Stimulated activated CD8-positive, alpha-beta memory T cell treated with anti-CD3 and anti-CD28 coated beads, Interleukin-15, amount 100 ng/mL, for 1 hour (primary cell): ENCODE measurements around the gene GNG3.
A peak's percentile ranks its signal among the peaks of the same experiment; 100 is the strongest.
"Not testable (repeated sequence)": the region's sequence is repeated elsewhere in the genome, so short reads cannot be mapped to it uniquely, and the experiment has no call there.

Experiments
- DNase-seq: peaks from one replicate; pipeline ENCODE4 v3.0.0-alpha.2; 2020; ENCODE audit warnings: low read depth

Gene GNG3

DNA sequence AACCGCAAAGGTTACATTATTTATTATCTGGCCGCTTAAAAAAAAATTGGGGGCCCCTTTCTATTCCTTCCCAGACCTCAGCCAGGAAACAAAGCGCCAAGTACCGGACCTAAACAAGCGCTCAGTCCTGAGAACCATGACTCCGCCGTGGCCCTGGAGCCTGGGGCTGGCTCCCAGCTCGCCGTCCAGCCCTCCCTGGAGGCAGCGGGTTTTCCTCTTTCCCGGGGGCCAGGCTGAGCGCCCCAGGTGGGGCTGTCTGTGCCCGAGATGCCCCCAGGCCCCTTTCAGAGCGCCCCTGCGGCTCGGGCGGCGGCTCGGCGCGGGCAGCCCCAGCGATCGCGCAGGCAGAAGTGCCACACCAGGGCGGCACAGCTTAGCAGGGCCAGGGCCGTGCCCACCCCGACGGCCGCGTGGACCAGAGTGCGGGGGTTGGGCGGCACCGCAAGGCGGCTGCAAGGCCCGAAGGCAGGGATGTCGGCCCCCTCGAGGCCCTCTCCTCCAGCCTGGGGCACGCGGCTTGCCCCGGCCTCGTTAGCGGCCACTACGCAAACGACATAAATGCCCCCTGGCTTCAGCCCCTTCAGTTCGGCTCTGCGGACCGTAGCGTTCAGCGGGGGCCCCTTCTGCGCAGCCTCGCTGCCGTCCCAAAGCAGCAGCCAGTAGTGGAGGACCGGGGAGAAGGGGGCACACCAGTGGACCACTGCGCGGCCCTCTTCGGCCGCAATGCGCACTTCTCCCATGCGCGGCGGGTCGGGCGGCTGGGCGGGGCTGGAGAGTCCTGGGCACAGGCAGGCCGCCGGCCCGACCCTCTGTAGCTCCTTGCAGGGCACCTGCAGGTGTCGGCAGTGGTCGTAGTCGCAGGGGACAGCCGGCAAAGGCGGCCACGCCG is 19.7 kb upstream of the GNG3 start:
- DNase-seq: no peak

DNA sequence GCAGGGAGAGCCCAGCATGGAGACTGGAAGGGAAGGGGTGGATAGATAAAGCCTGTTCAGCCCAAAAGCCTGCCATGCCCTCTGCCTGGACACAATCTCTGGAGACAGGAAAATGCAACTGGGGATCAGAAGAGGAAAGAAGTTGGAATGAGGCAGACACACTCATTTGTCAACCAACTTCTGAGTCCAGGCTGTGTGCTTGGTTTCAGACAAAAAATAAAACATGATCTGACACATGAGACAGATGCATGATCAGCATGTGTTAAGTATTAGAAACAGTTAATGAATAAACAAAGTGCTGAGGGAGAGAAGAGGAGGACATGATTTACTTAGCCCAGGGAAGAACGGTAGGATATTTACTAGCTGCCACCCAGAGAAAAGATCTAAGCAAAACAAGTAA is 19.0 kb upstream of the GNG3 start:
- DNase-seq: no peak

- DNase-seq: no peak
Observed at GRCh38 chr11:62689421-62690183, 17.9 kb upstream of the GNG3 start, which contains the start of gene LRRN4CL. LRRN4CL (minus strand) TSS chr11:62689530; CDS start chr11:62688508, 1,022 bp downstream.

DNA sequence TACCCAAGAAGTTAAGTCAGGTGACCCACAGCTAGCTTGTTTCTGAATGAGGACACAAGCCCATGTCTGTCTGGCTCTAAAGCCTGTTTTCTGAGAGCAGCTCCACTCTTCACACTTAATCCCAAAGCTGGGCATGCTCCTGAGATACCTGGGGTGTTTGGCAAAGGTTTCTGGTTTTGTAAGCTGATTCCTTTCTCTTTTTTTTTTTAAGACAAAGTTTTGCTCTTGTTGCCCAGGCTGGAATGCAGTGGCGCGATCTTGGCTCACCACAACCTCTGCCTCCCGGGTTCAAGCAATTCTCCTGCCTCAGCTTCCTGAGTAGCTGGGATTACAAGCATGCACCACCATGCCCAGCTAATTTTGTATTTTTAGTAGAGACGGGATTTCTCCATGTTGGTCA is 13.9 kb upstream of the GNG3 start:
- DNase-seq: not testable (repeated sequence)

DNA sequence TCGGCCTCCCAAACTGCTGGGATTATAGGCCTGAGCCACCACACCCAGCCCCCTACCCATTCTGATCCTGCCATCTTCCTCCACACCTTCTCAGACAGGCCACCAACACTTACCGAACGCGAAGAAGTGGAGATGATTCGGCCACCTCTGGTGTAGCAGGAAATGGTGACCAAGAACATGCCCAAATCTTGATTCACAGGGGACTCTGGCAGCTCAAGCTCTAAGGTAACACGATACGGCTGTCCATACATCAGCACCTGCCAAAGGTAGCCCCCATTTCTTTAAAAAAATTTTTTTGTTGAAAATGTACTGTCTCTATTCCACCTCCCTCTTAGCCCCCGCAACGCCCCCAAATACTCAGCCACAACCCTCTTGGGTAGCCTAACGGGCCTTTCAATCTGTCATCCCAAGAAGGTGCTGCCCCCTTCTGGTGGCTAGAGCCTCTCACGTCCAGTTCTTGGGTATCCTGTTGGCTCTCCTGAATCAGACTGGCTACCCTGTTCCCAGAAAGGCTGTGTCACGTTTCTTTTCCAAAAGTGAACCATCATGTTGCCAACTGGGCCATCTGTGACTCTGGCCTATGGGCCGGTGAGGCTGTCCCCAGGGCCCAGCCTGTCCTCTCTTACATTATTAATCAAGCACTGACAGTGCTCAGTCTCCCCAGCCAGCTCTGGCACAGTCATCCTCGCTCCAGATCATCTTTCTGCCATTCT is 12.9 kb upstream of the GNG3 start:
- peak; percentile 69 for DNase-seq

DNA sequence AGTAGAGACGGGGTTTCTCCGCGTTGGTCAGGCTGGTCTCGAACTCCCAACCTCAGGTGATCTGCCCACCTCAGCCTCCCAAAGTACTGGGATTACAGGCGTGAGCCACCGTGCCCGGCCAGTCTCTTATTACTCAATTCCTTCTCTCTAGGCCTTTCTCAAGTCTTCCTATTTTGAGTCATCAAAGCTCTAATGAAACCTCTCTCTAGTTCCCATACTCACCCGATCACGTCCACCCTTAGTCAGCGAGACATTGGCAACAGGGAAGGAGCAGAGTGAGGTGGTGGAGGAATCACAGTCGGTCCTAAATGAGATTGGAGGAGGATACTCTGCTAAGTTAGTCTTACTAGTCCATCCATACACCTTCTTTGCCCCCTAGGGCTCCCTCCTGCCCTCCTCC is 5.2 kb upstream of the GNG3 start:
- no peak for DNase-seq

DNA sequence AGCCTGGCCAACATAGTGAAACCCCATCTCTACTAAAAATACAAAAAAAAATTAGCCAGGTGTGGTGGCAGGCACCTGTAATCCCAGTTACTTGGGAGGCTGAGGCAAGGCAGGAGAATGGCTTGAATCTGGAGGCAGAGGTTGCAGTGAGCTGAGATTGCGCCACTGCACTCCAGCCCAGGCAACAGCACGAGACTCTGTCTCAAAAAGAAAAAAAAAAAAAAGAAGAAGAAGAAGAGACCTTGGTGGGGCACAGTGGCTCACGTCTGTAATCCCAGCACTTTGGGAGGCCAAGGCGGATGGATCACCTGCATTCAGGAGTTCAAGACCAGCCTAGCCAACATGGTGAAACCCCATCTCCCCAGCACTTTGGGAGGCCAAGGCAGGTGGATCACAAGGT is 3.6 kb upstream of the GNG3 start:
- not testable (repeated sequence) for DNase-seq

- no peak for DNase-seq
Observed at GRCh38 chr11:62705413-62705812, 2.1 kb upstream of the GNG3 start.

GRCh38 chr11:62705880-62706849 is 1.3 kb upstream of the GNG3 start:
- peak; percentile 88 for DNase-seq

DNA sequence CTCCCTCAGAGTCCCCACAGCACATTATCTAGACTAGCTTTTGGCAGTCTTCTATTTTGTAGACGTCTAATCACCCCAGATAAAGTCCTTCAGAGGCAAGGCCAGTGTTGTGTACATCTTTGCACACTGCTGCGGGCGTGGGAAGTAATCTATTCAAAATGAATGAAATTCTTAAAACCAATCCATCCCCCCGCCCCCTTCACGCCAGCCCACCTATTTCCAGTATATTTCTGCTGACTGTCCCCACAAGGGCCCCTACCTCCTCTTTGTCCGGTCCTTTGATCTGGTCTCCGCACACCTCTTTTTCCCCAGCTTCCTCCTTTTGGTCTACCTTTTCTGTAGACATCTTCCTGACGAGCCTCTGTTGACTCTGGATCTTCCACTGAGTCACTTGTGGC is 627 bp upstream of the GNG3 start:
- no peak for DNase-seq

GRCh38 chr11:62708392-62708791 is 916 bp downstream of the GNG3 start:
- no peak for DNase-seq

DNA sequence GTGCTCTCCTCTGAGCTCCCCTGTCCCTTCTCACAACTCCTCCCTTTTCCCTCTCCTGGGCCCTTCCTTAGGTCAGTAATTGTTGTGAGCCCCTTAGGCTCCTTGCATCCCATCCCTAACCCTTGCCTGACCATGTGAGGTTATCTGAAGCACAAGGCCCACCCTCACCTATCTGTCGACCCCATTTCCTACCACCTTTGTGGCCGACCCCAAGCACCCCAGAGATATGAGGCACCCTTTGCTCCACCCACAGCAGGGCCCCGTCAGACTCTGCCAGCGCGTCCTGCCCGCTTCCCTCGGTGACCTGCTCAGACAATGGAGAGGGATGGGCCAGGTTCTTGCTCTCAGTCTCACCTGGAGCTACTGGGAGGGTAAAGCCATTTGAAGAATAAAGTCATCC is 1.3 kb downstream of the GNG3 start:
- DNase-seq: no peak

GRCh38 chr11:62709247-62710000 is 1.9 kb downstream of the GNG3 start:
- peak; percentile 93 for DNase-seq

GRCh38 chr11:62710001-62710345 is 2.5 kb downstream of the GNG3 start:
- DNase-seq: no peak

- no peak for DNase-seq
Observed at GRCh38 chr11:62712276-62712812, 4.9 kb downstream of the GNG3 start.

GRCh38 chr11:62712861-62713260 is 5.4 kb downstream of the GNG3 start:
- DNase-seq: no peak

DNA sequence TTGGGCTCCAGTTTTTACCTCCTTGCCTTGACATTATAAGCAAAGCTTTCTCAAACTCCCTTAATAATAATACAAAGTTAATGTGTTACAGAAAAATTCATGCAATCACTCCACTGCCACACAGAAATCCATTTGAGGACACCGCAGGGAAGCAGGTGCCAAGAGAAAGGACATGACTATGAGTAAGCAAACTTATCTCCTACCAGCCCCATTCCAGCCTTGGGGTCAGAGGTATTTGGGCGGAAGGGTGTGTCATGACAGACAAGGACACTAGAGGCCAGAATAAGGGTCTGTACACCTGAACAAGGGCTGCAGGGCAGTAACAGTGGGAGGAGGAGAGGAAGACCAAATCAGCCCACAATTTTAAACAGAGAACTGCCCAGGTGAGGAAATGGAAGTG is 5.9 kb downstream of the GNG3 start:
- DNase-seq: no peak

GRCh38 chr11:62715150-62716130 is 8.0 kb downstream of the GNG3 start:
- DNase-seq: no peak

DNA sequence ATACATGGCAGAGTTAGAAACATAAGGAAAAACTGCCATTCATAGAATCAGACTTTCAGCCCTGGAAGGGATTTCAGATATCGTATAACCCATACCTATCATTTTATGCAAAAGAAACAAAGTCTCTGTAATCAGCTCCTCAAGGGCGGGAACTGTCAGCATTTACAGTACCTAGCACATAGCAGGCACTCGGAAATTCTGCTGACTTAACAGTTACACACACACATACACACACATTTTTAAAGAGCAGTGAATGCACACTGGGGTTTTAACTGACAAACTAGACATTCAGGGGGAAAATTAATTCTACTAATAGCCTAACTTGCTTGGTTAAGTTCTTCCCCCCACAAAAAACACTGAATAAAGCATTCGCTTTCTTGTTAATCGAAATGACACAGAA is 8.7 kb downstream of the GNG3 start:
- no peak for DNase-seq
